ENCODE results near the gene TAS2R38.

DNA sequence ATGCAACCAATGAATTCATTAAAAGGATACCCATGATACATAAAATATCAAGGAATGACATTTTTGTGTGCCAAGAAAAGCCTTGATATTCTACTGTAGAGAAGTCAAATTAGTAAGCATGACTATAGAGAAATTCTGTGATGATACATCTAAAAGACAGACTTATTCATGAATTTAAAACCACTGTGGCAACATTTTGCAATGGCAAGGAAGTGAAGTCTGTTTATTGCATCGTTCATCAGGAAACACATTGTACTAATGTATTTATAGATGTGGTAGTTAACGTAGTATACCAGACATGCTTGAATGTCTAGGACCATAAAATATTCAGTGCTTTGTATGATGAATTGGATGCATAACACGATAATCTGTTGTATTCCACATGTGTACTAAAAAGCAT is 17.5 kb downstream of the TAS2R38 start:
- TF ChIP-seq POLR2A (IDR thresholded peaks at IDR 0.05) = no peak
- TF ChIP-seq, protein P1, sequence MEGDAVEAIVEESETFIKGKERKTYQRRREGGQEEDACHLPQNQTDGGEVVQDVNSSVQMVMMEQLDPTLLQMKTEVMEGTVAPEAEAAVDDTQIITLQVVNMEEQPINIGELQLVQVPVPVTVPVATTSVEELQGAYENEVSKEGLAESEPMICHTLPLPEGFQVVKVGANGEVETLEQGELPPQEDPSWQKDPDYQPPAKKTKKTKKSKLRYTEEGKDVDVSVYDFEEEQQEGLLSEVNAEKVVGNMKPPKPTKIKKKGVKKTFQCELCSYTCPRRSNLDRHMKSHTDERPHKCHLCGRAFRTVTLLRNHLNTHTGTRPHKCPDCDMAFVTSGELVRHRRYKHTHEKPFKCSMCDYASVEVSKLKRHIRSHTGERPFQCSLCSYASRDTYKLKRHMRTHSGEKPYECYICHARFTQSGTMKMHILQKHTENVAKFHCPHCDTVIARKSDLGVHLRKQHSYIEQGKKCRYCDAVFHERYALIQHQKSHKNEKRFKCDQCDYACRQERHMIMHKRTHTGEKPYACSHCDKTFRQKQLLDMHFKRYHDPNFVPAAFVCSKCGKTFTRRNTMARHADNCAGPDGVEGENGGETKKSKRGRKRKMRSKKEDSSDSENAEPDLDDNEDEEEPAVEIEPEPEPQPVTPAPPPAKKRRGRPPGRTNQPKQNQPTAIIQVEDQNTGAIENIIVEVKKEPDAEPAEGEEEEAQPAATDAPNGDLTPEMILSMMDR (IDR thresholded peaks at IDR 0.05) = no peak
- peak in 1 of 4 donors; percentile 20 for TF ChIP-seq POLR2AphosphoS5 (IDR thresholded peaks at IDR 0.05)
